GM18505 (cell line): ENCODE data around the gene FGFR1OP2.

Experiments
- ATAC-seq: cut with Tn5 transposase; IDR thresholded peaks from one replicate; pipeline ENCODE4 v1.9.1; 2021; ENCODE audit not compliant: unreplicated experiment
- POLR2A ChIP-seq: IDR thresholded peaks from 4 replicates; pipeline ENCODE4 v1.6.1; 2011; ENCODE audit warnings: borderline replicate concordance; ENCODE audit not compliant: insufficient read depth, insufficient read length; ENCODE audit errors: extremely low read depth

Gene FGFR1OP2

GRCh38 chr12:27002141-27002540 lies 63.9 kb downstream of the FGFR1OP2 start:
- no peak for TF ChIP-seq POLR2A
- no peak for ATAC-seq

- no peak for ATAC-seq
- TF ChIP-seq POLR2A, result no peak
These were observed 65.4 kb downstream of the FGFR1OP2 start for GRCh38 chr12:27003421-27004381.

DNA sequence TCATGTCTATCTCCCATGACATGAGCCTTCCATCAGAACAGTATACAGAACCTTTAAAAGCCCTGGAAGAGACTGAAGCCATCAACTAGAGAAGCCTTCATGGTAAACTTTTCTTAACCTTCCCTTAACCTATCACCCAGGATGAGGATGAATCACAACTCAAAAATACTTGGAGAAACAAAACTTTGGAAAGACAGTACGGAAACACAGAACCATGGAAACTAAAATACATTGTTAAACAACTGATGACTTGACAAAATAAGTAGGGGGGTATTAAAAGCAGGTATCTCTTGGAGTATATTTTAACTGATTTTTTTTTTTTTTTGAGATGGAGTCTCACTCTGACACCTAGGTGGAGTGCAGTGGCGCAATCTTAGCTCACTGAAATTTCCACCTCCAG lies 67.2 kb downstream of the FGFR1OP2 start:
- ATAC-seq, result no peak

DNA sequence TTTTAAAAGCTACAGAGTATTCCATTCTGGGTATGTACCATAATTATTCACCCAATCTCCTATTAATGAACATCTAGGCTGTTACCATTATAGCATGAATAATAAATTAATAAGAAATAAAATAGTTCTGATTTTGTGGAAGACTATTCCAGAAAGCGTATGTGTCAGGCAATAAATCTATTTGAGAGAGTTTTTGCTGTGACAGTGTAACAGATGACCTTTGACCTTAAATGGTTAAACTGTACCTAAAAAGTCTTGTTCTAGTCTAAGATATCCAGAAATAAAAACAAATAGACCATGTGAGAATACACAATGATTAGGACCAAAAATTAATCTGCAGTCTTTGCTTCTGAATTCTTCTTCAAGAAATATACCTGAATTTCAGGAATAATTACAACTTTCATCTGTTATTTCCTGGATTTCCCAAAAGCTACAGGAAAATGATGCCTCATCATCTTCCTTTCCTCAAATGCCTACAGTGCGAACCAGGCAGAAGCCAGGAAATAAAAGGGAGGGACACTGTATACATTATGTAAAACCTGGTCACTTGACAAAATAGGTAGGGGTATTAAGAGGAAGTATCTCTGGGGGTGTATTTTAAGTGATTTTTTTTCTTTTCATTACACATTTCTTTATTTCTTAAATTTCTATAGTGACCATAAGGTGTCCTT lies 68.7 kb downstream of the FGFR1OP2 start:
- ATAC-seq, result no peak
- TF ChIP-seq POLR2A, result no peak

More for the DNA sequence above, 67.2 kb downstream of the FGFR1OP2 start:
- no peak for TF ChIP-seq POLR2A

GRCh38 chr12:27008081-27008480 lies 69.8 kb downstream of the FGFR1OP2 start:
- ATAC-seq, result no peak
- no peak for TF ChIP-seq POLR2A

GRCh38 chr12:27009881-27010301 lies 71.6 kb downstream of the FGFR1OP2 start:
- no peak for ATAC-seq
- no peak for TF ChIP-seq POLR2A

- TF ChIP-seq POLR2A, result no peak
- no peak for ATAC-seq
These were observed 74.1 kb downstream of the FGFR1OP2 start for GRCh38 chr12:27012239-27012981.

- TF ChIP-seq POLR2A, result no peak
- ATAC-seq, result no peak
These were observed 74.6 kb downstream of the FGFR1OP2 start for GRCh38 chr12:27012982-27013255.

DNA sequence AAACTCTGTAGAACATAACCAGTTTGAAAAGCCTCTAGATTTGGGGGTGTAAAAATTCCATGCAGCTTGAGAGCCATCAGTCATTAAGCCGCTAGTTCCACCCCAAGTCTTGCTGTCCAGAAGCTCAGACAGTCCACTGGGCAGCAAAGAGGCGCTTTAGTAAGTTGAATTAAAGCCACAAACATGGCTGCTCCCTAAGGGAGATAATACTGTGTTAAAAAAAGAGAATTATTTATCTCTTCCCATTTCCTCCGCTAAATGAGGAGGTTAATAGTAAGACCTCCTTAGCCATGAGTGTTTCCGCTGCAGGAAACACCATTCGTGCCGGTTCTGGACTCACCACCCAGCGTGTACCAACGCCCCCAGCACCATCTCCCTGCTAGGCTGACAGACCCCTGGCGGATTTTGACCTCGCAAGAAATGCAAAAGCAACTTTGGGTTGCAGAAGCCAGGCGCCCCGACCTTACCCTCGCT lies 75.4 kb downstream of the FGFR1OP2 start:
- ATAC-seq, result peak; percentile 6
- no peak for TF ChIP-seq POLR2A

- ATAC-seq, result peak; percentile 87
- peak; percentile 86 for TF ChIP-seq POLR2A
These were observed 76.0 kb downstream of the FGFR1OP2 start, which contains the start of gene TM7SF3 for GRCh38 chr12:27014085-27014858. Gene TM7SF3 (minus strand): TSS chr12:27014384. CDS start chr12:27014168, 216 bp downstream.

GRCh38 chr12:27014859-27015729 lies 76.8 kb downstream of the FGFR1OP2 start:
- TF ChIP-seq POLR2A, result no peak
- no peak for ATAC-seq

DNA sequence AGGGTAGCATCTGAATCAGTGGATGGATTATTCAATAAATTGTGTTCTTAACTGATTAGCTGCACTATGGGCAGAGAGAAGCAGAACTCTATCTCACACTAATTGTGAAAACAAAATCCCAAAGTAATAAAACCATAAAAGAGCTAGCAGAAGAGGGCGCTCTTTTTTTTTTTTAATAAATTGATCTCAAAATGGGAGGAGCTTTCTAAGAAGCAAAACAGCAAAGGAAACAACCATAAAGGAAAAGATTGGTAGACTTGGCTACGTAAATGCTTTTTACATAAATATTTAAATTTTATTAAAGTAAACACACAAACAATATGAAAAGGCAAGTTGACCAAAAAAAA lies 77.4 kb downstream of the FGFR1OP2 start:
- TF ChIP-seq POLR2A, result no peak
- no peak for ATAC-seq
